ENCODE data around the gene KLHDC3. TPM values are rescaled to one million over a fixed set of nuclear protein-coding genes. Genes with fewer than 3 reads are reported as not detected.

Gene KLHDC3
- total and polyA plus RNA-seq, 10 of the 15 experiments (the other 5 are each of a cell fraction or from before 2014, with no cell fraction given), result 2.4 to 102 (median 55.4) TPM

GRCh38 chr6:43061861-43062260 is 47.8 kb downstream of the KLHDC3 start (continued):
- TF ChIP-seq NR2C2 (IDR thresholded peaks at IDR 0.05; ENCODE audit: borderline replicate concordance, control insufficient read depth, insufficient read length, low read depth), result no peak
- no peak for TF ChIP-seq ATF2 (IDR thresholded peaks at IDR 0.05; ENCODE audit: low read length)
- no peak for TF ChIP-seq PBX3 (IDR thresholded peaks at IDR 0.05; ENCODE audit: insufficient replicate concordance, low read depth, low read length)

GRCh38 chr6:43062818-43063217 is 48.8 kb downstream of the KLHDC3 start:
- Histone ChIP-seq H3K9ac (ENCODE audit: control insufficient read depth, insufficient read depth, low read length) (no peak overlapping the region), H3K36me3 (ENCODE audit: control insufficient read depth in 2 of 2, insufficient read depth in 2 of 2, low read length in 1 of 2) (no peaks in the 10 kb centered on the region), H3K4me1 (ENCODE audit: control insufficient read depth, insufficient read depth, low read length) (peaks cover 3% of the 10 kb centered on the region; the same call in 1 of the 2 replicates), H3K4me2 (ENCODE audit: control insufficient read depth, insufficient read depth) (no peak overlapping the region), H3K79me2 (ENCODE audit: control insufficient read depth, insufficient read depth, low read length) (peaks cover 14% of the 10 kb centered on the region), H4K20me1 (ENCODE audit: control insufficient read depth, insufficient read depth) (no peaks in the 10 kb centered on the region), H3K27ac (ENCODE audit: control insufficient read depth, insufficient read depth) (no peak overlapping the region), H3K4me3 (no peak overlapping the region), H3K9me3 (replicated peaks; ENCODE audit: control insufficient read depth, insufficient read depth, low read length) (no peaks in the 10 kb centered on the region), H3K27me3 (replicated peaks in 1 of 2; ENCODE audit: control insufficient read depth in 2 of 2, insufficient read depth in 2 of 2, low read length in 1 of 2) (no peaks in the 10 kb centered on the region), H2AFZ (ENCODE audit: control insufficient read depth, low read depth, low read length) (no peak overlapping the region)
- RAD21 ChIA-PET (ENCODE audit: unreplicated experiment), result interaction anchor here (0.7 kb wide), 1 partner anchor 81 kb away, joined by 3 read pairs; no protein-coding TSS in a partner anchor
- SMC1A ChIA-PET (ENCODE audit: uncharacterized antibody, unreplicated experiment), result interaction anchor here (1.4 kb wide), 1 partner anchor 81 kb away, joined by 4 read pairs; no protein-coding TSS in a partner anchor
- DNase-seq (ENCODE audit: low read depth, low spot score) (no peak), FAIRE-seq (no peak), ATAC-seq (no peak)
- POLR2A ChIA-PET, result no interaction called here
- WGBS (ENCODE audit: insufficient coverage, insufficient replicate concordance, low lambda C conversion rate, missing lambda C conversion rate), result 76% methylated on average over 11 of the region's 12 CpGs
- in situ Hi-C loops (cut with MboI) (no loop called here), intact Hi-C loops (cut with micrococcal nuclease; ENCODE audit: unreplicated experiment) (no loop called here)
- BruUV-seq (replicated peaks), result no TSS peak
- CTCF ChIA-PET, result no interaction called here
- TF ChIP-seq RELA (IDR thresholded peaks at IDR 0.05; ENCODE audit: borderline replicate concordance, partially characterized antibody) (no peak), E4F1 (IDR thresholded peaks at IDR 0.05; ENCODE audit: borderline replicate concordance, partially characterized antibody) (no peak), ZBTB11 (CRISPR knock-in tag; IDR thresholded peaks at IDR 0.05) (no peak), BMI1 (IDR thresholded peaks at IDR 0.05; ENCODE audit: borderline replicate concordance) (no peak), NRF1 (conservative IDR thresholded peaks at IDR 0.05; ENCODE audit: low read depth, low read length) (no peak), PKNOX1 (IDR thresholded peaks at IDR 0.05) (no peak), ASH2L (IDR thresholded peaks at IDR 0.05; ENCODE audit: borderline replicate concordance, low read depth) (no peak), EP300 (IDR thresholded peaks at IDR 0.05; ENCODE audit: borderline replicate concordance in 1 of 2, control insufficient read depth in 1 of 2, low read depth in 2 of 2, low read length in 2 of 2) (no peak), SIX5 (IDR thresholded peaks at IDR 0.05; ENCODE audit: low read depth, low read length, severe bottlenecking) (no peak)

Data from GM12878 (cell line).